Cardiac muscle cell (in vitro differentiated cells and primary cell): ENCODE data around the gene FHIT. TPM values are rescaled to one million over a fixed set of nuclear protein-coding genes. Genes with fewer than 3 reads are reported as not detected.

ENCODE experiments used
- DNase-seq, 2 donors: peaks; one replicate each; pipeline versions ENCODE4 v3.0.0 to v3.0.0-alpha.2; 2010 to 2017; ENCODE audit warnings: low read depth in 1 of 2, low spot score in 1 of 2
- H3K27ac ChIP-seq: fragments of 200-600 bp; sonication (generic); 2 replicates; pipeline ENCODE4 v1.5.1; 2016
- H3K27me3 ChIP-seq: fragments of 200-600 bp; sonication (generic); 2 replicates; pipeline ENCODE4 v1.6.0; 2016; ENCODE audit warnings: control low read depth
- H3K36me3 ChIP-seq: fragments of 200-600 bp; sonication (generic); 2 replicates; pipeline ENCODE4 v1.5.1; 2016; ENCODE audit warnings: control low read depth
- H3K4me1 ChIP-seq: fragments of 200-600 bp; sonication (generic); 2 replicates; pipeline ENCODE4 v1.8.1; 2017; ENCODE audit warnings: low read depth, mild to moderate bottlenecking, mixed run types
- H3K4me3 ChIP-seq: fragments of 200-600 bp; sonication (generic); 2 replicates; pipeline ENCODE4 v1.5.1; 2016; ENCODE audit warnings: mild to moderate bottlenecking
- H3K9me3 ChIP-seq: fragments of 200-600 bp; sonication (generic); 2 replicates; pipeline ENCODE4 v1.5.1; 2017; ENCODE audit warnings: low read depth, mild to moderate bottlenecking, control low read depth
- CTCF ChIP-seq: IDR thresholded peaks from 2 replicates; pipeline ENCODE4 v1.5.1; 2012; ENCODE audit warnings: low read depth, mild to moderate bottlenecking, low read length
- polyA plus RNA-seq: library from polyadenylated mRNA; unstranded; fragments of >200 nt; fragmentation: Nextera tagmentation; extraction: Ambion mirVana; gene quantifications from 2 replicates; pipeline ENCODE4 v1.2.1, GENCODE V29; 2016
- total RNA-seq: library from RNA; depleted of rRNA; stranded (reverse); fragments of >200 nt; gene quantifications from 2 replicates; pipeline ENCODE4 v1.2.3, GENCODE V29; 2016

FHIT gene
- total and polyA plus RNA-seq, 2 experiments from 2014 or later, result 6.9 to 12.5 TPM

GRCh38 chr3:59774000-59774399, 1477.3 kb downstream of the FHIT start:
- Histone ChIP-seq H3K27me3 (no peaks in the 10 kb centered on the region), H3K36me3 (no peaks in the 10 kb centered on the region), H3K4me3 (no peak overlapping the region), H3K4me1 (peaks cover 7% of the 10 kb centered on the region), H3K9me3 (no peaks in the 10 kb centered on the region), H3K27ac (no peak overlapping the region)
- DNase-seq, result no peak
- no peak for TF ChIP-seq CTCF

DNA sequence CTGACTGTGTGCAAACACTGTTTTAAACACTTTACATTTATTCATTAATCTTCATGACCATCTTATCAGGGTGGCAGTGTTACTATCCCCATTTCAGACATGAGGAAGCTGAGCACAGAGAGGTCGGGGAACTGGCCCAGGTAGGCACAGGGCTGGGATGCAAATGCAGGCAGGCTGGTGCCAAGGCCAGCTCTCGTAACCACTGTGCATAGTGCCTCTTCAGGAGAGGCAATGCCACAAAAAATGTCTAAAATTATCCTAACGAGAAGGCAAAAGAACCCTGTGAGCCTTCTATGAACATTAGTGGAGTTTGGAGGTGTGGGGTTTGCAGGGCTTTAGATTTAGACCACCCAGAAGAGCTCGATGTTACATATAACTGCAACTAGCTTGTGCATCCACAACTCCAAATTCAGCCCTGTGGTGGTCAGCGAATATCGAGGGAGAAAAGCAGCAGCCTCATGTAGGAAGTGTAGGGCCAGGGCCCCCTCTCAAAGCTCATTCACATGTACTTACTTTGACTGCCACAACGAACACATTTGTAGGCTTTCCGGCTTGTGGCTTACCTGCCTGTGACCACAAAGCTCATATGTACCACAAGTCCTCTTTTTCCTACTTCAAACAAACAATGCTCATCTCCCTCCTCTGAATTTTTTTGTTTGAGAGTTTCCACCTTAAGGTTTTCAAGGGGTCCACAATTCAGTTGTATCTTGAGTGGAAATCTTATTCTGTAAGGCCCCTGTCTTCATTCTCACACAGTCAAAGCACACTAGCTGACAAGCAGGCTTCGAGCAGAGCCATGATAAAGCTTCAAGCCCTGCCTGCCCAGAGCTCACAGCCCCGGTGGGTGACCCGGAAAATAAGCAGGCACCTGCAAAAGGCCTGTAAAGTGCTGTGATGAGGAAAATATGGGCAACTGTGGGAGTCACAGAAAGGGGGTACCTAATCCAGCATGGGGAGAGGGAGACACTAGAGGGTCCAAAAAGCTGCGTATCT, 1478.5 kb downstream of the FHIT start:
- H3K9me3 ChIP-seq, result no peaks in the 10 kb centered on the region
- H3K4me3 ChIP-seq, result no peak overlapping the region
- TF ChIP-seq CTCF, result no peak
- DNase-seq, result peak in 1 of 2 donors; percentile 41
- H3K4me1 ChIP-seq, result peaks cover 7% of the 10 kb centered on the region
- no peaks in the 10 kb centered on the region for H3K27me3 ChIP-seq
- no peak overlapping the region for H3K27ac ChIP-seq
- no peaks in the 10 kb centered on the region for H3K36me3 ChIP-seq

GRCh38 chr3:59771768-59772181, 1479.5 kb downstream of the FHIT start:
- Histone ChIP-seq H3K36me3 (no peaks in the 10 kb centered on the region), H3K4me3 (no peak overlapping the region), H3K9me3 (no peaks in the 10 kb centered on the region), H3K27ac (no peak overlapping the region), H3K4me1 (peaks cover 7% of the 10 kb centered on the region), H3K27me3 (no peaks in the 10 kb centered on the region)
- no peak for TF ChIP-seq CTCF
- DNase-seq, result peak in 1 of 2 donors; percentile 41

DNA sequence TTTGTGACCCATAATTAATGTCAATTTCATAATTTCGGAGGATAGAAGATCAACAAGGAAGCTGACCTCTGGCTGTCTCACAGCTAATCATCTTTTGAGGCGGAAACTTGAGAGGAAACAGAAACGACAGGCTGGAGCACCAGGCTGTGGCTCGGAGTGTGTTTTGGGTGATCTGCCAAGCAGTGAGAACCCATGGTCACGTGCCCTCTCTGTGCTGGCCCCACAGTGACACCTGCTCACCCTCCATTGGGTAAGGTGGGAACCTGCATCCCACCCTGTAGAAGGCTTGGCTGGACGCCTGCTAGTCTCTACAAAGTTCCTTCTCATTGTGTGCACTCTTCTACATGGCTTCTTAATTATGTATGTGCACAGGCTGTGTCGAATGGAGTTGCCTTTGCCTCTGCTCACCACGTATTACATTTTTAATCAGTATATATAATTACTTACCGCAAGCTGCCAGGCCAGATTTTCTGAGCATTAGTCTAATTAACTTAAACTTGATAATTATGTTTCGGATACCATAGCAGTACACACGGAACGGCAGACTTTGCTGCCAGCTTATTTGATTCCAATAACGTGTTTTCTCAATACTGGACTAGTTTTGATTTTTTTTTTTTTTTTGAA, 1482.0 kb downstream of the FHIT start:
- no peak for TF ChIP-seq CTCF
- no peak for DNase-seq
- no peaks in the 10 kb centered on the region for H3K36me3 ChIP-seq
- no peak overlapping the region for H3K27ac ChIP-seq
- H3K27me3 ChIP-seq, result no peaks in the 10 kb centered on the region
- no peaks in the 10 kb centered on the region for H3K9me3 ChIP-seq
- peaks cover 7% of the 10 kb centered on the region for H3K4me1 ChIP-seq
- H3K4me3 ChIP-seq, result no peak overlapping the region

DNA sequence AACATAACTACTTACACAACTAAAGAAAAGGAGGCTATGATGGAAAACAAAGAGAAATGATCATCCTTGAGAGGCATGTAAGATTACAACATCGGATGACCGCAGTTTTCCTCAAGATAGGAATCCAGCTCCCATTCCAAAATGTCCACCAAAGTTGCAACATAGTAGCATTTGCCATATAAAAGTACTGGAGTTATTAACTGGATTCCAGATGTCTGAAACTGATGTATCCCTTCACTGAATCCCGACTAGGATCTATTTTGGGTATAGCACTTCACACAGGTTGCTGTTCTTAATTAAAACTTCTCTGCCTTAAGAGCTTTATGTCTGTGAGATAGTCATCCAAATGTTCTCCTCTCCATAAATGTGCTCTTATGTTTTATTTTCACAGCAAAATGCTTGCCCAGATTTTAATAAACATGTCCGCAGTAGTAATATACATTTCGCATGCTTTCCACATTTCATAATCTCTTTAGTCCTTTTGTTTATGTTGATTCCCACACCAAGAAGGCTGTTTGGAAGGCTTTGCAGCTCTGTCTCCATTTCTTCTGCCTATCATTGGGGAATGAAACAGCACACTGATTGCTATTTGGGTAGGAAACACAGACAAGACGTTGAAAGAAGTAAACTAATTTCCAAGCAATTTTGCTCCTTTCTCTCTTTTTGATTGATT, 1484.9 kb downstream of the FHIT start:
- Histone ChIP-seq H3K9me3 (no peaks in the 10 kb centered on the region), H3K27ac (no peak overlapping the region), H3K36me3 (no peaks in the 10 kb centered on the region), H3K4me1 (no peaks in the 10 kb centered on the region), H3K27me3 (no peaks in the 10 kb centered on the region), H3K4me3 (no peak overlapping the region)
- DNase-seq, result peak in 1 of 2 donors; percentile 85
- TF ChIP-seq CTCF, result no peak
